ENCODE measurements around the gene CACNA1A. TPM values are rescaled to one million over a fixed set of nuclear protein-coding genes. Genes with fewer than 3 reads are reported as not detected.

Gene CACNA1A
- total RNA-seq, 1 donor from 2014 or later: 8.6 TPM

GRCh38 chr19:13210941-13211340 is 295.3 kb downstream of the CACNA1A start:
- no peak for DNase-seq (ENCODE audit: extremely low spot score in 2 of 2)
- no peaks in the 10 kb centered on the region for H3K36me3 ChIP-seq
- peaks cover 5% of the 10 kb centered on the region for H3K4me1 ChIP-seq
- no peak overlapping the region for H3K4me3 ChIP-seq
- TF ChIP-seq POLR2A (IDR thresholded peaks at IDR 0.05): no peak
- no peak for TF ChIP-seq CTCF (IDR thresholded peaks at IDR 0.05)
- TF ChIP-seq POLR2AphosphoS5 (IDR thresholded peaks at IDR 0.05; ENCODE audit: insufficient read depth in 1 of 2, low read depth in 1 of 2): no peak
- intact Hi-C loops (cut with DNase I): no loop called here
- no peak overlapping the region for H3K27ac ChIP-seq
- H3K9me3 ChIP-seq: no peaks in the 10 kb centered on the region
- H3K27me3 ChIP-seq: no peaks in the 10 kb centered on the region

GRCh38 chr19:13210339-13210775 is 295.9 kb downstream of the CACNA1A start:
- H3K4me1 ChIP-seq: peaks cover 5% of the 10 kb centered on the region
- H3K36me3 ChIP-seq: no peaks in the 10 kb centered on the region
- no peak for DNase-seq (ENCODE audit: extremely low spot score in 2 of 2)
- H3K27me3 ChIP-seq: no peaks in the 10 kb centered on the region
- TF ChIP-seq POLR2AphosphoS5 (IDR thresholded peaks at IDR 0.05; ENCODE audit: insufficient read depth in 1 of 2, low read depth in 1 of 2): no peak
- TF ChIP-seq CTCF (IDR thresholded peaks at IDR 0.05): no peak
- no peak for TF ChIP-seq POLR2A (IDR thresholded peaks at IDR 0.05)
- no peaks in the 10 kb centered on the region for H3K9me3 ChIP-seq
- no peak overlapping the region for H3K27ac ChIP-seq
- H3K4me3 ChIP-seq: no peak overlapping the region
- intact Hi-C loops (cut with DNase I): no loop called here

- no peak for DNase-seq (ENCODE audit: extremely low spot score in 2 of 2)
- no peak overlapping the region for H3K27ac ChIP-seq
- no peak for TF ChIP-seq POLR2A (IDR thresholded peaks at IDR 0.05)
- TF ChIP-seq CTCF (IDR thresholded peaks at IDR 0.05): no peak
- no peak for TF ChIP-seq POLR2AphosphoS5 (IDR thresholded peaks at IDR 0.05; ENCODE audit: insufficient read depth in 1 of 2, low read depth in 1 of 2)
- H3K36me3 ChIP-seq: no peaks in the 10 kb centered on the region
- no peaks in the 10 kb centered on the region for H3K9me3 ChIP-seq
- no peak overlapping the region for H3K4me3 ChIP-seq
- H3K27me3 ChIP-seq: no peaks in the 10 kb centered on the region
- intact Hi-C loops (cut with DNase I): no loop called here
- H3K4me1 ChIP-seq: peaks cover 5% of the 10 kb centered on the region
These were observed 296.6 kb downstream of the CACNA1A start for GRCh38 chr19:13209484-13210338.

- no peak for DNase-seq (ENCODE audit: extremely low spot score in 2 of 2)
- Histone ChIP-seq H3K27me3 (no peaks in the 10 kb centered on the region), H3K27ac (peak overlapping the region; percentile 80), H3K4me1 (peaks cover 5% of the 10 kb centered on the region), H3K36me3 (no peaks in the 10 kb centered on the region), H3K4me3 (peak overlapping the region; percentile 50 to 60), H3K9me3 (no peaks in the 10 kb centered on the region)
- intact Hi-C loops (cut with DNase I): no loop called here
- TF ChIP-seq POLR2AphosphoS5 (IDR thresholded peaks at IDR 0.05; ENCODE audit: insufficient read depth in 1 of 2, low read depth in 1 of 2) (no peak), CTCF (IDR thresholded peaks at IDR 0.05) (no peak), POLR2A (IDR thresholded peaks at IDR 0.05) (no peak)
These were observed 297.4 kb downstream of the CACNA1A start for GRCh38 chr19:13208672-13209483.
